ENCODE data around the gene POP7.

The POP7 gene

DNA sequence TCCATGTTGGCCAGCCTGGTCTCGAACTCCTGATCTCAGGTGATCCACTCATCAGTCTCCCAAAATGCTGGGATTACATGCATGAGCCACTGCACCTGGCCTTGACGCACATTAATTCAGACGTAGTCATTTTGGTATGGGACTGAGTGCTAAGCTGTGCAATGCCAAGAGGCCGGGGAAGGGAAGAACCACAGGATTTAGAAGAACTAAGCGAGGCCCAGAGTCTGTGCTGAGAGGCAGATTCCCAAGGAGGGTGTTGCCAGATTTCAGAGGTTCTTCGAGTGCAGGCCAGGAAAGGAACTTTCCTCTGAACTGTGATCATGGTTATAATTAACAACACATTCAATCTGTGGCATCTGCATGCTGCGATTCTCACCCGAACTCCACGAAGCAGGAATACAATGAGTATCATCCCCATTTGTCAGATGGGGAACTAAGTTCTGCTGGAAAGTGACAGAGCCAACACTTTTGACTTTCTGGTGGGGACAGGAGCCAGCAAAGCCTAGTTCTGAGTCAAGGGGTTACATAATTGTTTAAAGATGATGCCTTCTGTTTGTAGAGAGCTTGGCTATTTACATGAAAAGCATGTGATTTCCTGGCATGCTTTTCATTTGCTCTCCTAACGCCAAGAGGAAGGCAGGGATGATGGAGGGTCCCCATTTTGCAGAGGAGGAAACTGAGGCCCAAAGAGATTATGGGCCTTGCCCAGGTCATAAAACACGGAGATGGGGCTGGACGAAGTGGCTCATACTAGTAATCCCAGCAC lies 21.3 kb downstream of the POP7 start:
- DNase-seq (ENCODE audit: low spot score), result no peak

DNA sequence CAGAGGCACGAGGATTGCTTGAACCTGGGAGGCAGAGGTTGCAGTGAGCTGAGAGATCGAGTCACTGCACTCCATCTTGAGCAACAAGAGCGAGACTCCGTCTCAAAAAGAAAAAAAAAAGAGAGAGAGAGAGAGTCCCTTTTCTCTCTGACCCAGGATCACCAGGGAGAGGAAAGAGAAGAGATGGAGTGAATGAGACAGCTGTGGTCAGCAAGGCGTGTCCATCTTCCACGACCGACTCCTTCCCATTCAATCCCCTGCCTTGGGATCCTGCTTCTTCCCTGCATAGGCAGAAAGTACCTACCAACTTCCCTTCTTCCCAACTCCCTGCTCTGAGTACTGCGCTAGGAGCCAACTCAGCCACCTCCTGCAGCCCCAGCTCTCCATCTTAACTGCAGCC lies 22.3 kb downstream of the POP7 start:
- no peak for DNase-seq (ENCODE audit: low spot score)

DNA sequence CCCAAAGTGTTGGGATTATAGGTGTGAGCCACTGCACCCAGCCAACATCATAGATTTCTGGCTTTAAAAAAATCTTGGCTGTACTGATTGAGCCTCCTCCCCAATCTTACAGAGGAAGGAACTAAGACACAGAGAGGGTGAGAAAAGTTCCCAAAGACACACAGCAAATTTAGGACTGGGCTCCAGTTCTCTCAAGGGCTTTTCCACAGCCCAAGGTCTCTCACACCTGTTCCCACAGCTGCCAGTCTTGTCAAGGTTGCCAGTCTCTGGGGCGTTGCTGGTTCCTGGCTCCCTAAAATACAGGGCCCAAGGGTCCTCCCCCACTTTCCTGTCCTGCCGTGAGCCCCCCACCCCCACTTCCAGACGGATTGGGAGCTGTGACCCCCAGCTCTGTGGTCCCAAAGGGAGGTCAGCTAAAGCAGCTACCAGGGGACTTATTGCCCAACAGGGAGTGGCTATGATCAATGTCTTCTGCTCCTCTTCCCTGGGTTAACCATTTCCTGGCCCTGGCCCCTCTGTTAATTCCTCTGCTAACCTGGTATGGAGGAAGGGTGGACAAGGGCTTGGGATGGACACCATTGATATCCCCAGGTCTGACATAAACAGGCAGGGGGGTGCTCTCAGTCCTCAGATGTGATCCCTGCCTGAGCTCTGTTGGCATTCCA lies 24.3 kb downstream of the POP7 start:
- no peak for DNase-seq (ENCODE audit: low spot score)

DNA sequence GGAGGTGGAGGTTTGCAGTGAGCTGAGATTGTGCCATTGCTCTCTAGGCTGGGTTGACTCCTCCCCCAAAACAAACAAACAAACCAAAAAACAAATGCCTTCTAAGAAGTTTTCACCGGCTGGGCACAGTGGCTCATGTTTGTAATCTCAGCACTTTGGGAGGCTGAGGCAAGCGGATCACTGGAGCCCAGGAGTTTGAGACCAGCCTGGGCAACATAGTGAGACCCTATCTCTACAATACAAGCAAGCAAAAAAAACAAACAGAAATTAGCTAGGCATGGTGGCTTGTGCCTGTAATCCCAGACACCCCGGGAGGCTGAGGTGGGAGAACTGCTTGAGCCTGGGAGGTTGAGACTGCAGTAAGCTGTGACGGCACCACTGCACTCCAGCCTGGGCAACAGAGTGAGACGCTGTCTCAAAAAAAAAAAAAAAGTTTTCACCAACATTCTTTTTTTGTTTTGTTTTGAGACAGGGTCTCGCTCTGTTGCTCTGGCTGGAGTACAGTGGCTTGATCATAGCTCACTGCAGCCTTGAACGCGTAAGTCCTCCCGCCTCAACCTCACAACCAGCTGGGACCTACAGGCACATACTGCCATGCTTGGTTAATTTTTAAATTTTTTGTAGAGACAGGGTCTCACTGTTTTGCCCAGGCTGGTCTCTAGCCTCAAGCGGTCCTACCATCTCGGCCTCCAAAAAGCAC lies 26.2 kb downstream of the POP7 start:
- DNase-seq (ENCODE audit: low spot score), result no peak

DNA sequence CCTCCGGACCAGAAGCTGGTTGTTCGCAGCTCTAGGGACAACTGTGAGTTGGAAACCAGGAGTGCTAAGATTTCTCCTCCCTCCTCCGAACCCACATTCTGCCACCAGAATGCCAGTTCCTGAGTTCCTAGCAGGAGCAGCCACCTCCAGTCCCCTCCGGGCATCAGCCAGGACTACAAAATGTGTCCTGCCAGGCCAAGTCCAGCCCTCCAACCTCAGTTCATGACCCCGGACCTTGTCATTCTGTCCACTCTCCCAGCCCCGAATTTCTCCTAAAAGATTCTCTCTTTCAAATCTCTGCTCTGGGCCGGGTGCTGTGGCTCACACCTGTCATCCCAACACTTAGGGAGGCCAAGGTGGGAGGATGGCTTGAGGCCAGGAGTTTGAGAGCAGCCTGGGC lies 29.8 kb downstream of the POP7 start:
- no peak for DNase-seq (ENCODE audit: low spot score)

DNA sequence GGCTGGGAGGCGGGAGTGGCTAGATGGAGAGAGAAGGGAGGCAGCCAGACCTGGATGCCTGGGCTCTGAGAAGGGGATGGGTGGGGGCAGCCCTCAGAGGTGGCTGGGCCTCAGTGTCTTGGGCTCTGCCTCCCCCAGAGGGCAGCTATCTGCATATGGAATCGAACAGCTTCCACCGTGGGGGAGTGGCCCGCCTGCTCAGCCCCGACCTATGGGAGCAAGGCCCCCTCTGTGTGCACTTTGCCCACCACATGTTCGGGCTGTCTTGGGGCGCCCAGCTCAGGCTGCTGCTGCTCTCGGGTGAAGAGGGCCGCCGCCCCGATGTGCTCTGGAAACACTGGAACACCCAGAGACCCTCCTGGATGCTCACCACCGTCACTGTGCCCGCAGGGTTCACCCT lies 30.8 kb downstream of the POP7 start:
- DNase-seq (ENCODE audit: low spot score), result no peak

DNA sequence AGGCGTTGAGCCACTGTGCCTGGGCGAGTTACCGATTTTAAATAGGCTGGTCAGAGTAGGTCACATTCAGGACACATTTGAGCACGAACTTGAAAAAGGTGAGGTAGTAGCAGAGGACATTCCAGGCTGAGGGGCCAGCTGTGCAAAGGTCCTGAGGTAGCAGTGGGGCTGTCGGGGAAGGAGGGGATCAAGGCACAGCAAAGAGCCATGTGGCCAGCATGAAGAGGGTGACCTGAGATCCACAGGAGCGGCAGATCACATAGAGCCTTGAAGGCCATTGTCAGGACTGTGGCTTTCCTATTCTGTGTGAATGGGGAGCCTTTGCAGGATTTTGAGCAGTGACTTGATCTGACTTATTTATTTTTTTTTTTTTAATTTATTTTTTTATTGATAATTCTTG lies 34.0 kb downstream of the POP7 start:
- no peak for DNase-seq (ENCODE audit: low spot score)

DNA sequence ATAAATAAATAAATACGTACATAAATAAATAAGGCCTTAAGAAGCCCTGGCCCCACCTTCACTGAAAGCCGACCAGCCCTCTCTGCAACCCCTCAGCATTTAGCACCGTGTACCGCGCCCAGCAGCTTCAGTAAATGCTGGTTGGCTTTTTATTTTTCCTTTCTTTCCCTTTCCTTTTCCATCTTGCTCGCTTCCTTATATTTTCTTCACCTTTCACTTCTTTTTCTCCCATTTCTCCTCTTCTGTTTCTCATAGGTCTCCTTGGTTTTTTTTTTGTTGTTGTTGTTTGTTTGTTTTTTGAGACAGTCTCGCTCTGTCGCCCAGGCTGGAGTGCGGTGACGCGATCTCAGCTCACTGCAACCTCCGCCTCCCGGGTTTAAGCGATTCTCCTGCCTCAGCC lies 38.7 kb downstream of the POP7 start:
- no peak for DNase-seq (ENCODE audit: low spot score)

DNA sequence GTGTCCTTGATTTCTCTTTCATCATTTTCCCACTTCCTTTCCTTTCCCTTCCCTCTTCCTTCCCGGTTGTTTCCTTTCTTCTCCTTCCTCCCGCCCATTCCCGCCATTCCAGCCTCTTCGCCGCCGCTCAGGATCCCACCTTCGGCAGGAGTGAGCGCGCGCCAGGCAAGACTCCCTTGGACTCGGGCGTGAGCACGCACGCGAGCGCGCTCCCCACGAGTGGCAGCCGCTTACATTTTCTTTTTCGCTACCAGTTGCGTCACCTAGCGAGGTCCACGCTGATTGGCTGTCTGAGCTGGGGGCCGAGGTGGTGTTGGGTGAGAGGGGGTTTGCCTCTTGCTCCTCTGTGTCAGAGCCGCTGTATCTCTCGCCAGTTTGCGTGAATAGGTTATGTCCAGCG lies 39.3 kb downstream of the POP7 start:
- peak; percentile 52 for DNase-seq (ENCODE audit: low spot score)

DNA sequence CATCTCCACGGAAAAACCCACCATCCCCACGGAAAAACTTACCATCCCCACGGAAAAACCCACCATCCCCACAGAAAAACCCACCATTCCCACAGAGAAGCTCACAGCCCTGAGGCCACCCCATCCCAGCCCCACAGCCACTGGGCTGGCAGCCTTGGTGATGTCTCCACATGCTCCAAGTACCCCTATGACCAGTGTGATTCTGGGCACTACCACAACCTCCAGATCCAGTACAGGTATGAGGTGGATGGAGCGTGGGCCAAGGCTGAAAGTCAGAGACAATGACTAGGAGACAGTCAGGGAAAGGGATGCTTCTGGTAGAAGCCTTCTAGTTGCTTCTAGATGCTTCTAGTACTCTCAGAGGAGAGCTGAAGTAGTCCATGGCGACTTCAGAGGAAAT lies 47.1 kb downstream of the POP7 start:
- DNase-seq (ENCODE audit: low spot score), result no peak

DNA sequence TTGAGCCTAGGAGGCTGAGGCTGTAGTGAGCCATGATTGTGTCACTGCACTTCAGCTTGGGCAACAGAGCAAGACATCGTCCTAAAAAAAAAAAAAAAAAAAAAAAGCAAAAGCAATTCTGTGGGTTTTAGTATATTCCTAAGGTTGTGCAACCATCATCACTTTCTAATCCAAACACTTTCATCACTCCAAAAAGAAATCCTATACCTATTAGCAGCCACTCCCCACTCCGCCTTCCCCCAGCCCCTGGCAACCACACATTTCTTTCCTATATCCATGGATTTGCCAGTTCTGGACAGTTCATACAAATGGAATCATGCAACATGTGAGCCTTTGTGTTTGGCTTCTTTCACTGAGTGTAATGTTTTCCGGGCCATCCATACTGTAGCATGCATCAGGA lies 47.8 kb downstream of the POP7 start:
- DNase-seq (ENCODE audit: low spot score), result no peak

Measured in kidney tubule cell (primary cell).